ENCODE measurements around the gene COMMD1.

- TF ChIP-seq CTCF (IDR thresholded peaks at IDR 0.05) (no peak), POLR2A (IDR thresholded peaks at IDR 0.05) (no peak)
Observed at GRCh38 chr2:62143696-62144095, 238.2 kb downstream of the COMMD1 start.

All from uterus (tissue), 2 donors.